Breast epithelium (tissue), 4 donors: ENCODE measurements around the gene SPATS2. TPM values are rescaled to one million over a fixed set of nuclear protein-coding genes. Genes with fewer than 3 reads are reported as not detected.
"Not testable (repeated sequence)": the region's sequence is repeated elsewhere in the genome, so short reads cannot be mapped to it uniquely, and the experiment has no call there.

ENCODE experiments used
- DNase-seq, 2 donors: peaks; one replicate each; pipeline ENCODE4 v3.0.0-alpha.2; 2019; ENCODE audit warnings: low spot score in 2 of 2
- H3K27ac ChIP-seq, 2 donors: fragments of 200-600 bp; sonication (generic) in 1 of 2; one replicate each; pipeline ENCODE4 v1.5.1; 2016 to 2019; ENCODE audit warnings: mild to moderate bottlenecking in 1 of 2
- H3K27me3 ChIP-seq, 2 donors: fragments of 200-600 bp; sonication (generic) in 1 of 2; one replicate each; pipeline versions ENCODE4 v1.5.1 to v1.6.0; 2017 to 2019; ENCODE audit warnings: control low read depth in 1 of 2, mild to moderate bottlenecking in 1 of 2
- H3K36me3 ChIP-seq: fragments of 200-600 bp; one replicate; pipeline ENCODE4 v1.5.1; 2019
- H3K4me1 ChIP-seq, 2 donors: fragments of 200-600 bp; sonication (generic); one replicate each; pipeline ENCODE4 v1.5.1; 2016 to 2019; ENCODE audit warnings: control low read depth in 1 of 2
- H3K4me3 ChIP-seq, 3 donors: fragments of 200-600 bp; sonication (generic); 1 replicate in 2 of 3; 2 replicates in 1 of 3; pipeline ENCODE4 v1.5.1; 2016 to 2019; ENCODE audit warnings: mild to moderate bottlenecking in 3 of 3, moderate library complexity in 2 of 3
- H3K9me3 ChIP-seq, 2 donors: fragments of 200-600 bp; sonication (generic) in 1 of 2; one replicate each; pipeline ENCODE4 v1.5.1; 2016 to 2019; ENCODE audit warnings: control low read depth in 1 of 2
- POLR2A ChIP-seq: fragments of 450-650 bp; IDR thresholded peaks from one replicate; pipeline ENCODE4 v1.6.1; 2016; ENCODE audit warnings: antibody characterized with exemption, mild to moderate bottlenecking, moderate library complexity
- POLR2AphosphoS5 ChIP-seq, 3 donors: sonication (generic); formaldehyde crosslinking; IDR thresholded peaks; one replicate each; pipeline ENCODE4 v1.6.1; 2017; ENCODE audit warnings: antibody characterized with exemption in 3 of 3
- intact Hi-C: fragments of 100-400 bp; cut with DNase I; formaldehyde crosslinking; loops from one replicate; pipeline ENCODE4 v1.15.1; 2023; ENCODE audit warnings: low total_unique reads
- total RNA-seq, 3 donors: library from RNA; depleted of rRNA; stranded (reverse); fragments of >200 nt; gene quantifications; one replicate each; pipeline ENCODE4 v1.1.0, GENCODE V29; 2016
- TF ChIP-seq, protein P1 (sequence below), 3 donors: fragments of 450-650 bp; IDR thresholded peaks; one replicate each; pipeline ENCODE4 v1.5.1; 2016 to 2017; ENCODE audit warnings: antibody characterized with exemption in 3 of 3, mild to moderate bottlenecking in 3 of 3, moderate library complexity in 3 of 3

The SPATS2 gene
- total RNA-seq, 3 donors from 2014 or later, result 13.8 to 24.0 (median 22.0) TPM

DNA sequence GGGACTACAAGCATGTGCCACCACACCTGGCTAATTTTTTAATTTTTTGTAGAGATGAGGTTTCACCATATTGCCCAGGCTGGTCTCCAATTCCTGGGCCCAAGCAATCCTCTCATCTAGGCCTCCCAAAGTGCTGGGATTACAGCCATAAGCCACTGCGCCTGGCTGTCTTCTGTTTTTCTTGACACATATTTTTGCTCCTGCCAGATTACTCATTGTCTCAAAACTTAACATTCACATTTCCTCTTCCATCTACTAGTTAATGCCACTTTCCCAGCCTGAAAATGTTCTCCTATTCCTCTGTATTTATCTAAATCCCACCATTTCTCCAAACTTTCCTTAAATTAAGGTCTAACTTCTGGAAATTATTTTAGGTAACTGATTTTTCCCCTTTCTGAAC lies 135.3 kb downstream of the SPATS2 start:
- H3K36me3 ChIP-seq, result no peaks in the 10 kb centered on the region
- H3K4me1 ChIP-seq, result no peaks in the 10 kb centered on the region
- no peaks in the 10 kb centered on the region for H3K9me3 ChIP-seq
- TF ChIP-seq POLR2AphosphoS5 (IDR thresholded peaks at IDR 0.05) (no peak), POLR2A (no peak)
- TF ChIP-seq, protein P1, sequence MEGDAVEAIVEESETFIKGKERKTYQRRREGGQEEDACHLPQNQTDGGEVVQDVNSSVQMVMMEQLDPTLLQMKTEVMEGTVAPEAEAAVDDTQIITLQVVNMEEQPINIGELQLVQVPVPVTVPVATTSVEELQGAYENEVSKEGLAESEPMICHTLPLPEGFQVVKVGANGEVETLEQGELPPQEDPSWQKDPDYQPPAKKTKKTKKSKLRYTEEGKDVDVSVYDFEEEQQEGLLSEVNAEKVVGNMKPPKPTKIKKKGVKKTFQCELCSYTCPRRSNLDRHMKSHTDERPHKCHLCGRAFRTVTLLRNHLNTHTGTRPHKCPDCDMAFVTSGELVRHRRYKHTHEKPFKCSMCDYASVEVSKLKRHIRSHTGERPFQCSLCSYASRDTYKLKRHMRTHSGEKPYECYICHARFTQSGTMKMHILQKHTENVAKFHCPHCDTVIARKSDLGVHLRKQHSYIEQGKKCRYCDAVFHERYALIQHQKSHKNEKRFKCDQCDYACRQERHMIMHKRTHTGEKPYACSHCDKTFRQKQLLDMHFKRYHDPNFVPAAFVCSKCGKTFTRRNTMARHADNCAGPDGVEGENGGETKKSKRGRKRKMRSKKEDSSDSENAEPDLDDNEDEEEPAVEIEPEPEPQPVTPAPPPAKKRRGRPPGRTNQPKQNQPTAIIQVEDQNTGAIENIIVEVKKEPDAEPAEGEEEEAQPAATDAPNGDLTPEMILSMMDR (IDR thresholded peaks at IDR 0.05), result no peak
- intact Hi-C loops, result no loop called here
- no peaks in the 10 kb centered on the region for H3K27me3 ChIP-seq
- DNase-seq, result no peak
- no peak overlapping the region for H3K27ac ChIP-seq
- H3K4me3 ChIP-seq, result no peak overlapping the region

DNA sequence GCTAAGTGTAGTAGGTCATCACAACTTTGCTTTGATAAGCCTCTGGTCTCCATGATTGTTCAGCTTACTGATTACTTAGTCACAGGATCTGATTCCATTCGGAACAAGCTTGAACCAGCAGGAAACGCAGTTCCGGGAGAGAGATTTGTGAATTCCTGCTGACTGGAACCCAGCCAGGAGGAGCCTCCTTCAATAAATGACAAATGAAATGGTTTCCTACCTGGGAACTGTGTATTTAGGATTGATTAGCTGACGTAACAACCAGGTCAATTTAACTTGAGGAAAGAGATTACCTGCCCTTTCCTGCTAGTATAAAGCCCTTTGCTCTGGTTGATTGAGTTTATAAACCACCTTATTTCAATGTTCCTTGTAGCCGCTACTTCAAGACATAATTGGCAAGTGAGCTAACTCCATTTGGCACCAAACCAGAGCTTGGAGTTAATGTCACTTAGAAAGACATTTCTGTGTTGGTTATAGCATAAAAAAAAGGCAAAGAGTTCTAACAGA lies 136.5 kb downstream of the SPATS2 start:
- no peak for TF ChIP-seq POLR2AphosphoS5 (IDR thresholded peaks at IDR 0.05)
- TF ChIP-seq, protein P1 (IDR thresholded peaks at IDR 0.05), result no peak
- no peak overlapping the region for H3K27ac ChIP-seq
- H3K9me3 ChIP-seq, result no peaks in the 10 kb centered on the region
- intact Hi-C loops, result no loop called here
- no peak overlapping the region for H3K4me3 ChIP-seq
- H3K4me1 ChIP-seq, result no peaks in the 10 kb centered on the region
- DNase-seq, result no peak
- no peaks in the 10 kb centered on the region for H3K36me3 ChIP-seq
- no peaks in the 10 kb centered on the region for H3K27me3 ChIP-seq

DNA sequence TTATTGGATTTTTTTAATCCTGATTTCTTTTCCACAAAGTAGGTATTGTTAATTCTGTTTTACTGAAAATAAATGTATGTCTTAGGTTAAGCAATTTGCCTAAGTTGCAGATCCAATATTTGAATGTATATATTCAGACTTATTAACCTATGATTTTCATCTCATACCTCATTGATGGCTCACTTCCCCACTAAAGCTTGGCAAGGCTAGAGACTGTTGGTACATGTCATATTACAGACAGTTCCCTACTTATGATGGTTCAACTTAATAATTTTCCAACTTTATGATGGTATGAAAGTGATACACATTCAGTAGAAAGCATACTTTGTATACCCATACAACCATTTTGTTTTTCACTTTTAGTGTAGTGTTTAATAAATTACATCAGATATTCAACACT lies 138.4 kb downstream of the SPATS2 start:
- Histone ChIP-seq H3K9me3 (no peaks in the 10 kb centered on the region), H3K4me3 (no peak overlapping the region), H3K27me3 (no peaks in the 10 kb centered on the region), H3K27ac (no peak overlapping the region), H3K4me1 (no peaks in the 10 kb centered on the region), H3K36me3 (no peaks in the 10 kb centered on the region)
- no peak for DNase-seq
- TF ChIP-seq, protein P1 (IDR thresholded peaks at IDR 0.05), result no peak
- TF ChIP-seq POLR2A, result no peak
- no peak for TF ChIP-seq POLR2AphosphoS5 (IDR thresholded peaks at IDR 0.05)
- intact Hi-C loops, result no loop called here

DNA sequence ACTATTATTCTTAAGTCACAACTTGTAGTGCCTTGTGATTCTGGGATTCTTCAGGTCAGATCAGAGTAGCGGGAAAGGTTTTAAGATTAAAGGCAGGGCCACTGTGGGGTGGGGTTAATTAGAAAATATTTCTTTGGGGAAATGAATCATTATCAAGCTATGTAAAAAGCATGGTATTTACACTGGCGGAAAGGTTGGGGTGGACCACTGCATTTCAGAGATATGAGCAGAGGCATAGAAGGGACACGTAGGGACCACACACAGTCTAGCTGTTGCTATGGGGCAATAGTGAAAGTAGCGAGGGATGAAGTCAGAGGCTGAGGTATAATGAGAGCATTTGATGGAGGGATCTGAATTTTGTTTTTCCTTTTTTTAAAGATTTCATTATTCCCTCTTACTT lies 139.9 kb downstream of the SPATS2 start:
- Histone ChIP-seq H3K4me3 (no peak overlapping the region), H3K9me3 (no peaks in the 10 kb centered on the region), H3K27me3 (no peaks in the 10 kb centered on the region), H3K27ac (no peak overlapping the region), H3K4me1 (no peaks in the 10 kb centered on the region), H3K36me3 (no peaks in the 10 kb centered on the region)
- TF ChIP-seq, protein P1 (IDR thresholded peaks at IDR 0.05), result no peak
- TF ChIP-seq POLR2AphosphoS5 (IDR thresholded peaks at IDR 0.05) (no peak), POLR2A (no peak)
- intact Hi-C loops, result no loop called here
- DNase-seq, result no peak

DNA sequence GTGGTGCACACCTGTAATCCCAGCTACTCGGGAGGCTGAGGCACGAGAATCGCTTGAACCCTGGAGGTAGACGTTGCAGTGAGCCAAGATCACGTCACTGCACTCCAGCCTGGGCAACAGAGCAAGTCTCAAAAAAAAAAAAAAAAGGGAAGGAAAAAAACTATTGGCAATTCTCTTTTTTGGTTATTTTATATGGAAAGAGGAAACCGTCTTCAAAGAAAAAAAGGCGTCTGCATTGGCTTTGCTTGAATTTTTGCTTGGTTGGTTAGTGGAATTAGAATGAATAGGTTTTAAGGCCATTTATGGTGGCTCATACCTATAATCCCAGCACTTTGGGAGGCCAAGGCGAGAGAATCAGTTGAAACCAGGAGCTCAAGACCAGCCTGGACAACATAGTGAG lies 142.4 kb downstream of the SPATS2 start:
- H3K4me3 ChIP-seq, DNase-seq, H3K9me3 ChIP-seq, H3K27ac ChIP-seq, H3K4me1 ChIP-seq, H3K36me3 ChIP-seq, H3K27me3 ChIP-seq: not testable (repeated sequence)
- intact Hi-C loops, result loop anchor here (10.0 kb wide), 1 partner anchor 165 kb away; the partner anchor contains the start of gene DNAJC22

DNA sequence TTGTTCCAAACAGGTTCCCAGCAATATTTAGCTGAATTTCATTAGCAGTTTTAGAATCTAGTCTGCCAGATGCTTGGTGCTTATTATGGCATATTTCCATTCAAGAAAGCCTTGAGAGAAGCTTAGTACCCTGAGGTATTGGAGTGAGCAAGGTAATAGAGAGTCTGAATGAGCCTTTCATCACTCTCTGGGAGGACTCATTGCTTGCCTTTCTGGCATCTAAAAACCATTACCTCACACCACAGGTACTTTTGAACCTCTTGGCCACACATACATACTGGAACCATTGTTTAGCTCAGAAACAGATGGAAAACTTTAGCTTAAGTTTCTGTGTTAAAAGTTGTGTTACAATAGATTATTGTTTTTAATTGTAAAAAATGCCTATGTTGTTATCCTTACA lies 144.1 kb downstream of the SPATS2 start:
- no peaks in the 10 kb centered on the region for H3K27me3 ChIP-seq
- H3K27ac ChIP-seq, result peak overlapping the region in 1 of 2 donors; percentile 55
- H3K4me3 ChIP-seq, result no peak overlapping the region
- no peaks in the 10 kb centered on the region for H3K9me3 ChIP-seq
- no peak for DNase-seq
- H3K36me3 ChIP-seq, result no peaks in the 10 kb centered on the region
- intact Hi-C loops, result loop anchor here (10.0 kb wide), 1 partner anchor 167 kb away; the partner anchor contains the start of gene DNAJC22
- no peaks in the 10 kb centered on the region for H3K4me1 ChIP-seq
- TF ChIP-seq POLR2AphosphoS5 (IDR thresholded peaks at IDR 0.05) (no peak), POLR2A (no peak)
- TF ChIP-seq, protein P1 (IDR thresholded peaks at IDR 0.05), result no peak
